ENCODE data around the gene PPP1R1A.

Gene PPP1R1A

DNA sequence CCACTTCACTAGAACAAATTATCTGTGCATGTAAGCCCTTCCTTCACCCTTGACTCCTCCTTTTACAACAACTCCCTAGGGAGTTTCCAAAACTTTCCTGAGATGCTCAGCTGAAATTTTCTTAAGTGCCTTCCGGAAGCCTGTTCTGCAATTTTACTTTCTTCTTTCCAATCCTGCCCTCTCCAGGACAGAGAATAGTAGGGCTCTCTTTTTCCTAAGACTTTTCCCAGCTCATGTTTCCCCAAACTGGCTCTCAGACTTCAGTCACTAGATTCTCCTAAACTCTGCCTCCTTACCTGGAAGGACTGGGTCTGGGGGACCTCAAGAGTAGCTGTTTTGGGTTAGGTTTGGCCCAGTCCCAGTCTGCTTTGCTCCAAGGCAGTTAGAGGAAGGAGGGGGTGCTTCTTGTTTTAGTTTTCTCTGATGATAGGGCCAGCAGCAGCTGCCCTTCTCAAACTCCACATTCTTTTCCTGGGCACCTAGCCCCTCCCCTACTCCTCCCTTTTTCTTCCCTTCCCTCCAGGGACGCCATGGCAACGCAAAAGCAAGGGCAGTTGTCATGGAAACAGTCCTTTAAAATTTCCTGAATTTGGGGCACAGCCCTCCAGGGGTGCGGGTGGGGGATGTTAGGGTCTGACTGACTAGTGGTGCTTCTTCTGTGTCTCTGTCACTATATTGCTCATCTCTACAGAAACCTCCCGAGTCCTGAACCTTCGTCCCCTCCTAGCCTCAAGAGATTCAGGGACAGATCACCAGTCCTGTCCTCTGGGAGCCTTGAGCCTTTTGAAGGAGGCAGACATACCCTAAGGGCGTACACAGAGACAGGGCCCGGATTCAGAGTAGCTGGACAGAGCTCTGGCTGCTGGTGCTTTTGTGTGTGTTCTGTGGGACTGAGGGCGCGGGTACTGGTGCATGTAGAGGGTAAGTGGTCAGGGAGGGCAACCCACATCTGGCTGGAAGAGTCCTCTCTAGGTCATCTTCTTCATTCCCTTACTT lies 17.0 kb downstream of the PPP1R1A start:
- DNase-seq (ENCODE audit: low read depth), result no peak

DNA sequence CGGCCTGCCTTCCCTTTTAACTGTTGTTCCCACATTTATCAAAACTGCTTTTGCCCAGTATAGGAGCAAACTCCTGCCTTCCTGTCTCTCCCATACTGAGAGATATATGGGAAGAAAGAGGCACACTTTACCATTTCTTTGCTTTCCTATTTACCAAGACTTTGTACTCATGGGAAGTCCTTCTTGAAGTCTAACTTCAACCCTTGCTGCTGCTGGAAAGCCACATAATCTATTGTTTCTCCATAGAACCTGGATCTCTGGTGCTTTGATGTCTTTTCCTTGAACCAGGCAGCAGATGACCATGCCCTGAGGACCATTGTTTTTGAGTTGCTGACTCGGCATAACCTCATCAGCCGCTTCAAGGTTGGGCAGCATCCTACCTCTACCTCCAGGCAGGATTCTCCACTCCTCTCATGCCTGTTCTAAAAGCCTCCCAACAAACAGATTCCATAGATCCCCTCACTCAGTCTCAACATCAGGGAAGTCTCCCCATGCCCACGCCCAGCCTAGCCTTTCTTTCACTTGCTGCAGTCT lies 18.4 kb downstream of the PPP1R1A start:
- no peak for DNase-seq (ENCODE audit: low read depth)

- DNase-seq (ENCODE audit: low read depth), result no peak
Measured at GRCh38 chr12:54569072-54569471, 19.4 kb downstream of the PPP1R1A start.

- no peak for DNase-seq (ENCODE audit: low read depth)
Measured at GRCh38 chr12:54566792-54567191, 21.7 kb downstream of the PPP1R1A start.

DNA sequence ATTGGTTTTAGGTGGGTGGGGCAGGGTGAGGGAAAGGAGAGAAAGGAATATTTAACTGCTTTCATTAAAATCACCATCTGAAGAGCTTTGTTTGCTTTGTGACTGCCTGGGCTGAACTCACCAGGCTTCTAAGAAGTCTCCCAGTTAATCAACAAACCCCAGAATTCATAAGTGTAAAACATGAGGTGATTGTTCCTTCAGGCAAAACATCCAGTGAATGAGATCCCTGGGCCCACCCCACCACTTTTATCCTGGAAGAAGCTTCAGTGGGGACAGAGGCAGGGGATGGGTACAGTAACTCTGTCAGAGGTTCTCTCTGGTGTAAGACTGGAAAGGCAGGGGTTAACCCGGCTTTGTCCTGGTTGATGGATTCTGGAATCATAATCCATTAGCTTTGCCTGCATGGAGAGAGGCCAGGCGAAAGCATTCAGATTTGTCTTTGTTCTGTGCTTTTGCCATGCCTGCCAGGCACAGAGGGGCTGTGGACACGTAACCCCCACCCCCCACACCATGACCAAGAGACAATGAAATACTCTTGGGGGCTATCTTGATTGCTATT lies 22.4 kb downstream of the PPP1R1A start:
- DNase-seq (ENCODE audit: low read depth), result no peak

GRCh38 chr12:54565310-54565985 lies 23.0 kb downstream of the PPP1R1A start:
- no peak for DNase-seq (ENCODE audit: low read depth)

DNA sequence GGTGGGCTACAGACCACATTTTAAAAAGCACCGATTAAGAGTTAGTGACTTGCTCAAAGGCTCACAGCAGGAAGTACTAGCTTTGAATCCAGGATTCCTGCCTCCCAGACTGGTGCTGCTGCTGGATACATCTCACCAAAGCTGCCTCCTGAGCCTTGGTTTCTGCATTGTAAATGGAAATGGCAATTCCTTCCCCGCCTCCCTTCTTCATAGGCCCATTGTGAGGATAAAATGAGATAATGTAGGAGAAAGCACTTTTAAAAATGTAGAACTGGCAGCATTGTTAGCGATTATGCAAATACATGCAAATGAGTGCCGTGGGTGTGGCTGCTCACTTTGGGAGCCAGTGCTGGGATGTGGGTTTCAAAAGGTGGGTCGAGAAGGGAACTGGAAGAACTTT lies 23.7 kb downstream of the PPP1R1A start:
- no peak for DNase-seq (ENCODE audit: low read depth)

GRCh38 chr12:54563787-54564186 lies 24.7 kb downstream of the PPP1R1A start:
- no peak for DNase-seq (ENCODE audit: low read depth)

DNA sequence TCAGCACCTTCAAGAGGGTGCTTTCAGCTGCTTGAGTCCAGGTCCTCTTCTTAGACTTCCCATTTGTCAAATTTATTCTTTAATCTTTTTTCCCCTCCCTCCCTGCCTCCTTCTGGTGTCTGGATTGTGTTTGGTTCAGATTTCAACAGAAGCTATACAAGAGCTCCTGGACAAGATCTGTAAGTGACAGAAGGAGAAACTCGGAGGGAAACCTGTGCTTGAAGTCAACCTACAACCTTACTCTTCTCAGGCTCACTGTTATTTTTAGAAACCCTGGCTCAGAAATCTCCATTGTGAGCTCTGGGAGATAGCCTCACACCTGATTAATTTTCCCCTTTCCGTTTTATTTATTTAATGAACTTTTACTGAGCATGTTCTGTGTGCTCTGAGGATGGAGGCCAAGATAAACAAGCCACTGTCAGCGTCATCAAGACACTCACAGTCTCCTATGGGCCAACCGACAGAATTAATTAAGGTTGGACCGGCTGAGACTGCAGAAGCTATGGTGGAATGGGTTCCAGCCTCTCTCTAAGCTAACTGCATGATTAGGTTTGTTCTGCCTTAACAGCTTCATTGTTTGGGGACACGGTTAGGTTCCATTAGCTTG lies 25.6 kb downstream of the PPP1R1A start:
- no peak for DNase-seq (ENCODE audit: low read depth)

GRCh38 chr12:54561164-54561563 lies 27.3 kb downstream of the PPP1R1A start:
- DNase-seq (ENCODE audit: low read depth), result no peak

- peak; percentile 79 for DNase-seq (ENCODE audit: low read depth)
Measured at GRCh38 chr12:54560374-54560858, 28.0 kb downstream of the PPP1R1A start.

DNA sequence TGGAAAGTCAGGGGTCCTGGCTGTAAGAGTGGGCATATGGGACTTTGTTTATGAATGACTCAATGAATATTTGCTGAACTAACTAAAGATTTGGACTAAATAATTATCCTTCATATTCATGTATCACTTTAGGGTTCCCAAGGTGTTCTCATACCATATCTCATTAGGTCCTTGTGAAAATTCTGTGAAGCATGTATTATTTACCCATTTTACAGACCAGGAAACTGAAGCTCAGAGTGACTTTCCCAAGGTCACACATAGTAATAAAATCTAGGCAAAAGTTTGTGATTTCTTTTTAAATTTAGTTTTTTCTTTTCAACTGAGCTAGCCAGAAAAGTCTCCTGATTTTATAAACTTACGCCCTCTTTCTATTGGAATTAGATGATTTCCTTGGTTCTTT lies 29.7 kb downstream of the PPP1R1A start:
- DNase-seq (ENCODE audit: low read depth), result no peak

DNA sequence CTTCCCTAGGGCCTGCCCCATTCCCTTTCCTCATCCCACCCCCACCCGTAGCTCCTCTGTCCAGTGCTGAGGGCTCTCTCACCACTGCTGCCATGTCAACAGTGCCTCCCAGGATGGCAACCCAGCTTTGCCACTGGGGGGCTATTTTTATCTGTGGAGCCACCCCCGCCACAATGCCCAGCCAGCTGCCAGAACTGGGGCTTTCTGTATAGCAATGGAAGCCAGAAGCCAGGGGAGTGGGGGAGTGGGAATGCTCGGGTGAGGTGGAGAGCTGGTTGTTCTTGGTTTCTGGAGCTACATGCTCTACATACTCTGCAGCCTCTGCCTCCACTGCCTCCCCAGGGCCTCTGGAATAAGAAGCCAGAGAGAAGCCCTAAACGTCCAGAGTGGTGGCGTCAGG lies 30.1 kb downstream of the PPP1R1A start:
- no peak for DNase-seq (ENCODE audit: low read depth)

GRCh38 chr12:54555670-54556257 lies 32.7 kb downstream of the PPP1R1A start:
- DNase-seq (ENCODE audit: low read depth), result no peak

GRCh38 chr12:54549774-54550451 lies 38.5 kb downstream of the PPP1R1A start:
- peak; percentile 30 for DNase-seq (ENCODE audit: low read depth)

DNA sequence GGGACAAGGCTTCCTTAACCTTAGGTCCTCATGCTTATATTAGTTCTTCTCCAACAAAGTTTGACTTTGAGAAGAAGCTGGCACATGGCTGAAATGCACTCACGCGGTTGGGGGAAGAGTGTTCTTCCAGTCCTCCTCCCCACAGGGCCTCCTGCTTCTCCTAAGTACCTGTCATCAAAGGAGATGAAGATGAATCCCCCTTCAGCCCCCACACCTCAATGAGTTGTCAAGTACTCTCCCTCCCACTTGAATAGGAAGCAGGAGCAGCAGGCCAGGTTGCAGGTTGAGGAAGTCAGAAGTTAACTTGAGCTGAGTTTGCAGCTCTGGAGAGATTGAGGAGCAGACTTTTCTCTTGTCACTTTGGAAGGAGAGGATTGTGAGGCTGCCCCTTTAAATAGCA lies 41.9 kb downstream of the PPP1R1A start:
- DNase-seq (ENCODE audit: low read depth), result no peak

DNA sequence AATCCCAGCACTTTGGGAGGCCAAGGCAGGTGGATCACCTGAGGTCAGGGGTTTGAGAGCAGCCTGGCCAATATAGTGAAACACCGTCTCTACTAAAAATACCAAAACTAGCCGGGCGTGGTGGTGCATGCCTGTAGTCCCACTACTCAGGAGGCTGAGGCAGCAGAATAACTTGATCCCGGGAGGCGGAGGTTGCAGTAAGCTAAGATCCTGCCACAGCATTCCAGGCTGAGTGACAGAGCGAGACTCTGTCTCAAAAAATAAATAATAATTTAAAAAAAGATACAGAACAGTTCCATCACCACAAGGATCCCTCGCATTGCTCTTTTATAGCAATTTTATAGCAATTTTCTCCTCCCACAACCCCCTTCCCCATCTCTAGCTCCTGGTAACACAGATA lies 43.7 kb downstream of the PPP1R1A start:
- DNase-seq (ENCODE audit: low read depth), result no peak

- no peak for DNase-seq (ENCODE audit: low read depth)
Measured at GRCh38 chr12:54543526-54543925, 44.9 kb downstream of the PPP1R1A start.

DNA sequence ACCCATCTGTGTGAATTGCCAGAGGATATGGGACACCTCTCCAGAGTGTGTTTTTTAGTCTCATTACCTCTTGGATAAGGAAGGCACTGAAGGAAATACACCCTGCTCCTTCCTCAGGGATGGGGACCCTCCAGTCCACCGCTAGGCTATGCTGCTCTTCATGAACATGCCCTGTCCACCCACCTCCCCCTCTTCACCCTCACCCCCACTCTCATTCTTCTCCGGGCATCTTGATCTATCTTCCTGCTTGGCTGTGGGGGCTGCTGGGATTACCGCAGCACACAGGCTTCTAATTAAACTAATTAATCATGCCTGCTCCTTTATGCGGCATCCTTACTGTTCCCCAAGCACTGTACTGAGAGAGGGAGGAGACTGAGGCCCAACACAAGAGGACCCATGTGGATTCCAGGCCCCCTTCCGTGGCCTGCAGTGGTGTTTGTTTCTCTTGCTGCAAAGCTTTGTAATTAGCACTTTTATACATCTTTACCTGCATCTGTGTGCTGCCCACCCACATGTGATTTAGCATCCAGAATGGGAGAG lies 46.6 kb downstream of the PPP1R1A start:
- DNase-seq (ENCODE audit: low read depth), result no peak

DNA sequence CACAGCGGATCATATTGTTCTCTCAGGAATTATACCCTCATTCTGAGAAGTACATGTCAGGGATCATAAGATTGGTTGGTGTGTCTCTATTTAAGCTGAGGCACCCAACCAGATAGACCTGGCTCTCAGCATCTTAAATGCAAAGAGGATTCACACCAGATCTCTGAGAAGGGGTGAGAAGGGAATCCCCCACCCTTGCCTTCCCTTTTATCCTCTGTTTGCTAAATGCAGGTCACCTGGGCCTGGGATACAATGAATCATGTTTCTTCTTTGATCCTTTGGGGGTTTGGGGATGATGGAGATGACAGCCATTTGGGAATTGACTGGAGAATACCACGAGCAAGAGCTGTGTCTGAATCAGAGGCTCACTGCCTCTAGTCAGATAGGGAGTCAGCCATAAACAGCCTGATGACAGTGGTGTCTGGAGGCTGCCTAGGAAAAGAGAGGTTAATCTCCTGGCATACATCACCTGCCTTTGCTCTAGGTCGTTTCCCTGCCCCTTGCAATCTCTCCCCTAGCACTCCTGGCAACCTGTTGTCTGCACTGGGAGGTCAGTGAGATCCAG lies 50.2 kb downstream of the PPP1R1A start:
- no peak for DNase-seq (ENCODE audit: low read depth)

All from stimulated activated CD4-positive, alpha-beta T cell treated with anti-CD3 and anti-CD28 coated beads, Interleukin-2, amount 100 ng/mL, for 4 hours (primary cell).